WERI-Rb-1 (cell line): Measurements from ENCODE around the gene PLOD2.

ENCODE experiments used
- DNase-seq: peaks from one replicate; pipeline ENCODE4 v3.0.0-alpha.2; 2020
- H3K27ac ChIP-seq: fragments of 250-450 bp; sonication (Bioruptor Pico); 2 replicates; pipeline ENCODE4 v1.5.1; 2020; ENCODE audit warnings: mild to moderate bottlenecking, moderate library complexity
- H3K27me3 ChIP-seq: fragments of 250-450 bp; sonication (Bioruptor Pico); 2 replicates; pipeline ENCODE4 v1.5.1; 2021; ENCODE audit warnings: mild to moderate bottlenecking, low read depth, moderate library complexity; ENCODE audit not compliant: insufficient read depth, severe bottlenecking
- H3K36me3 ChIP-seq: fragments of 250-450 bp; sonication (Bioruptor Pico); 2 replicates; pipeline ENCODE4 v1.5.1; 2020; ENCODE audit warnings: mild to moderate bottlenecking, moderate library complexity
- H3K4me3 ChIP-seq: 2 replicates; pipeline ENCODE4 v1.5.1; 2011; ENCODE audit warnings: low read depth, mild to moderate bottlenecking, control low read depth, low read length
- H3K9me3 ChIP-seq: fragments of 250-450 bp; sonication (Bioruptor Pico); 2 replicates; pipeline ENCODE4 v1.5.1; 2021; ENCODE audit warnings: mild to moderate bottlenecking, moderate library complexity; ENCODE audit not compliant: severe bottlenecking
- TF ChIP-seq, protein P1 (sequence below): IDR thresholded peaks from 2 replicates; pipeline ENCODE4 v1.5.1; 2011; ENCODE audit warnings: low read depth, mild to moderate bottlenecking, control low read depth, inconsistent platforms, low read length

The PLOD2 gene

DNA sequence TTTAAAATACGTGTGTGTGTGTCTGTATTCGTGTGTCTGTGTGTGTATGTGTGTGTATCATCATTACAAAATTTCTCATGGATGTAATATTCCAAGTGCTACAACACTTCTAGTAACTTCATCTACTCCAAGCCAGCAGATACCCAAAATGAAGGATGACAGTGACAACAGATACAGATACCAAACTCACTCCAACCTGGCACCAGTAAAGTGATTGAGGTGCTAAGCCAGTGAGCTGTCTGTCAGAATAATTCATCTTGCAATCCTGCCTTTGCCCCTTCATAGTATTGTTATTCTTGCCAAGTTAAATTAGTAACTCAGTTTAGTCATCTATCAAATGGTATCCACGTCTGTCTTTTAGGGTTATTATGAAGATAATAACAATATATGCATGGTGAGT lies 58.1 kb downstream of the PLOD2 start:
- no peak overlapping the region for H3K27ac ChIP-seq
- TF ChIP-seq, protein P1, sequence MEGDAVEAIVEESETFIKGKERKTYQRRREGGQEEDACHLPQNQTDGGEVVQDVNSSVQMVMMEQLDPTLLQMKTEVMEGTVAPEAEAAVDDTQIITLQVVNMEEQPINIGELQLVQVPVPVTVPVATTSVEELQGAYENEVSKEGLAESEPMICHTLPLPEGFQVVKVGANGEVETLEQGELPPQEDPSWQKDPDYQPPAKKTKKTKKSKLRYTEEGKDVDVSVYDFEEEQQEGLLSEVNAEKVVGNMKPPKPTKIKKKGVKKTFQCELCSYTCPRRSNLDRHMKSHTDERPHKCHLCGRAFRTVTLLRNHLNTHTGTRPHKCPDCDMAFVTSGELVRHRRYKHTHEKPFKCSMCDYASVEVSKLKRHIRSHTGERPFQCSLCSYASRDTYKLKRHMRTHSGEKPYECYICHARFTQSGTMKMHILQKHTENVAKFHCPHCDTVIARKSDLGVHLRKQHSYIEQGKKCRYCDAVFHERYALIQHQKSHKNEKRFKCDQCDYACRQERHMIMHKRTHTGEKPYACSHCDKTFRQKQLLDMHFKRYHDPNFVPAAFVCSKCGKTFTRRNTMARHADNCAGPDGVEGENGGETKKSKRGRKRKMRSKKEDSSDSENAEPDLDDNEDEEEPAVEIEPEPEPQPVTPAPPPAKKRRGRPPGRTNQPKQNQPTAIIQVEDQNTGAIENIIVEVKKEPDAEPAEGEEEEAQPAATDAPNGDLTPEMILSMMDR: no peak
- no peaks in the 10 kb centered on the region for H3K27me3 ChIP-seq
- no peaks in the 10 kb centered on the region for H3K36me3 ChIP-seq
- H3K4me3 ChIP-seq: no peak overlapping the region
- no peaks in the 10 kb centered on the region for H3K9me3 ChIP-seq
- DNase-seq: no peak

DNA sequence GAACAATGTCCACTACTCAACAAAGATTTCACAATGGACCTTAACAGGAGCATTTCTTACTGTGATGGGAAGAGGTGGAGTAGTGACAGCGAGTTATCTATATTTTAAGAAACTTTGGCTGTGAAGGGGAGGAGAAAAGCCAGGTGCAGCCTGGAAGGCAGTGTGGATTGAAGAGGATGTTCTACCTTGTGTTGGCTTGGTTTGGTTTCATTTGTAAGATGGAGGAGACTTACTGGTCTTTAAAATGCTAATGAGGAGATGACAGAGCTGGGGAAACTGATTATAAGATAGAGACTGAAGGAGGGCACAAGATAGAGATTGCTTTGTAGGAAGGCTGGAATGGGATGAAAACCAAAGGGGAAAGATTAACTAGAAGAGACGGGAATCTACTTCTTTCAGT lies 59.4 kb downstream of the PLOD2 start:
- no peaks in the 10 kb centered on the region for H3K9me3 ChIP-seq
- no peak overlapping the region for H3K4me3 ChIP-seq
- no peaks in the 10 kb centered on the region for H3K36me3 ChIP-seq
- H3K27ac ChIP-seq: no peak overlapping the region
- no peaks in the 10 kb centered on the region for H3K27me3 ChIP-seq
- DNase-seq: no peak
- TF ChIP-seq, protein P1: no peak

DNA sequence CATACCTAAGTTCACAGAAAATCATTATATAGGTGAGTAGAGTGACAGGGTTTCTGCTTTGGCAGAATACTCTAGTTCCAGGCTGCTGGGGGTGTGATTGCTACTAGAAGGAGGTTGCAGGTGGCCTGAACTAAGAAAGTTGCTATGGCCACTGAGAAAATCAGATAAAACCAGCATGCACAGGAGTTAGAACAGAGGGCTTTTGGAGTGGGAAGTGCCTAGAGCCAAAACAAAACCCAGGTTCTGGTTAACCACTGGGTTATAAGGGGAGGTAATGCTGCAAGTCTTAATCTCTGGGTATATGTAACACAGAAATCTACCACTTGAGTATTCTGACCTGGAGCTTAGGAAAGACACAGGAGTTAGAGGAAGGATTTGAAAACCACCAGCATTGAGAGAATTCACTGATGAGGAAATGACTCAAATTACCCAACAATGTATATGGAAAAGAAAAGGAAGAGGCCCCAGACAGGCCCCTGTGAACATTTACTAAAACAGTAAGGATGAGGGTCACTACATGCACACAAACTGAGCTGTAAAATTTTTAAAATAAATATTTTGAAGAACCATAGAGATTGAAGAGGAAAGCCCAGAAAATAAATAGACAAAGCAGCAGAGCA lies 60.0 kb downstream of the PLOD2 start:
- no peaks in the 10 kb centered on the region for H3K27me3 ChIP-seq
- TF ChIP-seq, protein P1: no peak
- H3K9me3 ChIP-seq: no peaks in the 10 kb centered on the region
- no peak overlapping the region for H3K4me3 ChIP-seq
- no peak overlapping the region for H3K27ac ChIP-seq
- DNase-seq: no peak
- no peaks in the 10 kb centered on the region for H3K36me3 ChIP-seq

DNA sequence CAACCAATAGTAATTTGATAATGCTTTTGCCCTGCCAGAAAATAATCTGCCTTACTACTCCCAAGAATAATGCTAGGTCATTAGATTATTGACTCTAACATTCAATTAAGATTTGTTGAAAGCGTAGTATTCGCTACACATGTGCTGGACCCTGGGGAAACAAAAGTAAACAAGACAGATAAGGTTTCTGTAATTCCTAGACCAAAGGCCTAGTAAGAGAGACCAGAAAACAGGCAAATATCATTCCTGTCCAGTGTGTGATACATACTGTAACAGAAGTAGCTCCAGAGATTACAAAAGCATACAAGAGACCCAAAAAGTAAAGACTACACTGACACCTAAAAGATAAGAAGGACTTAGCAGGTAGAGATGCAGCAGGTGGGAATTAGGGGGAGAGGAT lies 60.8 kb downstream of the PLOD2 start:
- Histone ChIP-seq H3K27ac (no peak overlapping the region), H3K27me3 (no peaks in the 10 kb centered on the region), H3K4me3 (no peak overlapping the region), H3K9me3 (no peaks in the 10 kb centered on the region), H3K36me3 (no peaks in the 10 kb centered on the region)
- DNase-seq: no peak
- TF ChIP-seq, protein P1: no peak

DNA sequence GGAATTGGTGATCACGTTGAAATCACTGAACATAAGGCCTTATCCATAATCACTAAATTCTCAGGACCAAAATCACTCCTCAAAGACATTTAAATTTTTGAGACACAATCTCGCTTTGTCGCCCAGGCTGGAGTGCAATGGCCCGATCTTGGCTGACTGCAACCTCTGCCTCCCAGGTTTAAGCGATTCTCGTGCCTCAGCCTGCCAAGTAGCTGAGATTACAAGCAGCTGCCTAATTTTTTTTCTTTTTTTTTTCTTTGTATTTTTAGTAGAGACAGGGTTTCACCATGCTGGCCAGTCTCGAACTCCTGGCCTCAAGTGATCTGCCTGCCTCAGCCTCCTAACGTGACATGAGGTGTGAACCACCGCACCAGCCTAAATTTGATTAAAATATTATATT lies 61.7 kb downstream of the PLOD2 start:
- DNase-seq: no peak
- no peaks in the 10 kb centered on the region for H3K9me3 ChIP-seq
- TF ChIP-seq, protein P1: no peak
- no peak overlapping the region for H3K27ac ChIP-seq
- no peaks in the 10 kb centered on the region for H3K27me3 ChIP-seq
- H3K36me3 ChIP-seq: no peaks in the 10 kb centered on the region
- no peak overlapping the region for H3K4me3 ChIP-seq

DNA sequence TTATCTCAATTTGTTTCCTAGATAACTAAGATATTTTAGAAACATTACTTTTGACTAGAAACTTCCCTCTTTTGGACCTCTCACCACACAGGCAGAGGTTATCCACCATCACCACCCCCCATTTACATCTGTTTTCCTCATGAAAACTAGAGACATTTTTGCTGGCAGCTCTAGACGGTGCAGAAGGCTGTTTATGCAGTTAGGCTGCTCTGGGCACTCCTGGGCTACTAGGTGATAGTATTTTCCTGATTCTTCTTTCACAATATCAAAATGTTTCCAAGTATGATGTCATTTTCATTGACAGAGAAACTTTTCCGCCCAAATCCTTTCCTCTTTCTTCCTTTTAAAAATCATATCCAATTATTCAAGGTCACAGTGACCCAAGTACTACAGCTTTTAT lies 67.1 kb downstream of the PLOD2 start:
- H3K9me3 ChIP-seq: no peaks in the 10 kb centered on the region
- TF ChIP-seq, protein P1: no peak

More for the DNA sequence above, 67.1 kb downstream of the PLOD2 start:
- Histone ChIP-seq H3K27me3 (no peaks in the 10 kb centered on the region), H3K36me3 (no peaks in the 10 kb centered on the region), H3K4me3 (no peak overlapping the region), H3K27ac (no peak overlapping the region)
- DNase-seq: no peak
